Measurements from ENCODE around the gene KNDC1. TPM values are rescaled to one million over a fixed set of nuclear protein-coding genes. Genes with fewer than 3 reads are reported as not detected.

Gene KNDC1
- total RNA-seq, 2 experiments from 2014 or later = 0.55 to 1.2 TPM

- POLR2A ChIA-PET = no interaction called here
- no peak for DNase-seq
- CTCF ChIA-PET = no interaction called here
- Mint-ChIP-seq H3K36me3 (ENCODE audit: low read depth) (no peaks in the 10 kb centered on the region), H3K27ac (no peak overlapping the region), H3K4me1 (peaks cover 12% of the 10 kb centered on the region), H3K4me3 (no peak overlapping the region), H3K27me3 (no peaks in the 10 kb centered on the region), H3K9me3 (no peaks in the 10 kb centered on the region)
These were observed 48.4 kb downstream of the KNDC1 start for GRCh38 chr10:133208466-133208865.

GRCh38 chr10:133209117-133209516, 49.1 kb downstream of the KNDC1 start:
- no peak for DNase-seq
- H3K27ac Mint-ChIP-seq = no peak overlapping the region
- peaks cover 12% of the 10 kb centered on the region for H3K4me1 Mint-ChIP-seq
- no peaks in the 10 kb centered on the region for H3K27me3 Mint-ChIP-seq
- no peak overlapping the region for H3K4me3 Mint-ChIP-seq
- H3K36me3 Mint-ChIP-seq (ENCODE audit: low read depth) = no peaks in the 10 kb centered on the region
- POLR2A ChIA-PET = no interaction called here
- CTCF ChIA-PET = no interaction called here
- H3K9me3 Mint-ChIP-seq = no peaks in the 10 kb centered on the region

GRCh38 chr10:133209641-133210040, 49.6 kb downstream of the KNDC1 start:
- Mint-ChIP-seq H3K27me3 (no peaks in the 10 kb centered on the region), H3K27ac (no peak overlapping the region), H3K9me3 (no peaks in the 10 kb centered on the region), H3K4me1 (peaks cover 12% of the 10 kb centered on the region), H3K4me3 (no peak overlapping the region), H3K36me3 (ENCODE audit: low read depth) (no peaks in the 10 kb centered on the region)
- no peak for DNase-seq
- POLR2A ChIA-PET = no interaction called here
- CTCF ChIA-PET = no interaction called here

GRCh38 chr10:133210398-133211140, 50.5 kb downstream of the KNDC1 start:
- Mint-ChIP-seq H3K4me1 (peaks cover 12% of the 10 kb centered on the region), H3K4me3 (no peak overlapping the region), H3K9me3 (no peaks in the 10 kb centered on the region), H3K27ac (no peak overlapping the region), H3K36me3 (ENCODE audit: low read depth) (no peaks in the 10 kb centered on the region), H3K27me3 (no peaks in the 10 kb centered on the region)
- POLR2A ChIA-PET = no interaction called here
- peak; percentile 45 for DNase-seq
- CTCF ChIA-PET = no interaction called here

- no peak for DNase-seq
- Mint-ChIP-seq H3K4me1 (peaks cover 12% of the 10 kb centered on the region), H3K9me3 (no peaks in the 10 kb centered on the region), H3K27ac (peak overlapping the region; percentile 40), H3K4me3 (no peak overlapping the region), H3K36me3 (ENCODE audit: low read depth) (no peaks in the 10 kb centered on the region), H3K27me3 (no peaks in the 10 kb centered on the region)
- ChIA-PET CTCF (no interaction called here), POLR2A (no interaction called here)
These were observed 51.3 kb downstream of the KNDC1 start for GRCh38 chr10:133211141-133211830.

GRCh38 chr10:133211959-133212852, 52.2 kb downstream of the KNDC1 start:
- no peak for DNase-seq
- peaks cover 12% of the 10 kb centered on the region for H3K4me1 Mint-ChIP-seq
- no peak overlapping the region for H3K27ac Mint-ChIP-seq
- H3K27me3 Mint-ChIP-seq = no peaks in the 10 kb centered on the region
- ChIA-PET CTCF (no interaction called here), POLR2A (no interaction called here)
- no peak overlapping the region for H3K4me3 Mint-ChIP-seq
- no peaks in the 10 kb centered on the region for H3K36me3 Mint-ChIP-seq (ENCODE audit: low read depth)
- no peaks in the 10 kb centered on the region for H3K9me3 Mint-ChIP-seq

- Mint-ChIP-seq H3K9me3 (no peaks in the 10 kb centered on the region), H3K27me3 (no peaks in the 10 kb centered on the region), H3K27ac (no peak overlapping the region), H3K4me3 (no peak overlapping the region), H3K4me1 (peaks cover 12% of the 10 kb centered on the region), H3K36me3 (ENCODE audit: low read depth) (no peaks in the 10 kb centered on the region)
- POLR2A ChIA-PET = no interaction called here
- DNase-seq = no peak
- CTCF ChIA-PET = no interaction called here
These were observed 53.0 kb downstream of the KNDC1 start for GRCh38 chr10:133212853-133213494.

GRCh38 chr10:133213641-133214467, 53.8 kb downstream of the KNDC1 start:
- peaks cover 12% of the 10 kb centered on the region for H3K4me1 Mint-ChIP-seq
- no peaks in the 10 kb centered on the region for H3K27me3 Mint-ChIP-seq
- H3K27ac Mint-ChIP-seq = no peak overlapping the region
- no peak overlapping the region for H3K4me3 Mint-ChIP-seq
- ChIA-PET POLR2A (no interaction called here), CTCF (no interaction called here)
- no peaks in the 10 kb centered on the region for H3K36me3 Mint-ChIP-seq (ENCODE audit: low read depth)
- DNase-seq = no peak
- no peaks in the 10 kb centered on the region for H3K9me3 Mint-ChIP-seq

GRCh38 chr10:133214468-133215410, 54.7 kb downstream of the KNDC1 start:
- DNase-seq = no peak
- Mint-ChIP-seq H3K4me1 (peaks cover 12% of the 10 kb centered on the region), H3K9me3 (no peaks in the 10 kb centered on the region), H3K27me3 (no peaks in the 10 kb centered on the region), H3K4me3 (no peak overlapping the region), H3K27ac (no peak overlapping the region), H3K36me3 (ENCODE audit: low read depth) (no peaks in the 10 kb centered on the region)
- ChIA-PET CTCF (no interaction called here), POLR2A (no interaction called here)

GRCh38 chr10:133215586-133215985, 55.6 kb downstream of the KNDC1 start:
- DNase-seq = no peak
- Mint-ChIP-seq H3K4me1 (peaks cover 7% of the 10 kb centered on the region), H3K4me3 (no peak overlapping the region), H3K27ac (no peak overlapping the region), H3K9me3 (no peaks in the 10 kb centered on the region), H3K27me3 (no peaks in the 10 kb centered on the region), H3K36me3 (ENCODE audit: low read depth) (no peaks in the 10 kb centered on the region)
- ChIA-PET POLR2A (no interaction called here), CTCF (no interaction called here)

GRCh38 chr10:133216776-133217175, 56.8 kb downstream of the KNDC1 start:
- CTCF ChIA-PET = no interaction called here
- no peaks in the 10 kb centered on the region for H3K9me3 Mint-ChIP-seq
- POLR2A ChIA-PET = no interaction called here
- H3K27ac Mint-ChIP-seq = no peak overlapping the region
- DNase-seq = no peak
- peaks cover 2% of the 10 kb centered on the region for H3K27me3 Mint-ChIP-seq
- H3K4me3 Mint-ChIP-seq = no peak overlapping the region
- H3K36me3 Mint-ChIP-seq (ENCODE audit: low read depth) = no peaks in the 10 kb centered on the region
- peaks cover 3% of the 10 kb centered on the region for H3K4me1 Mint-ChIP-seq

Measured in activated CD4-positive, alpha-beta memory T cell treated with anti-CD3 and anti-CD28 coated beads, Interleukin-2, amount 10 ng/mL, durations not matched to agents 7 days and 5 days (primary cell).